Nephron (organoid): ENCODE results near the gene ELOVL5.

Experiments used
- H3K27ac Mint-ChIP-seq, 3 experiments: 2 replicates each; pipeline ENCODE4 v1.8.0; 2020; ENCODE audit warnings: mixed read lengths in 3 of 3, mild to moderate bottlenecking in 2 of 3, moderate library complexity in 1 of 3
- H3K27me3 Mint-ChIP-seq: 2 replicates; pipeline ENCODE4 v1.8.0; 2021; ENCODE audit warnings: low read depth, mild to moderate bottlenecking, moderate library complexity, mixed read lengths
- H3K36me3 Mint-ChIP-seq: 2 replicates; pipeline ENCODE4 v1.8.0; 2020; ENCODE audit warnings: low read depth, mixed read lengths
- H3K4me1 Mint-ChIP-seq: 2 replicates; pipeline ENCODE4 v1.8.0; 2020; ENCODE audit warnings: mixed read lengths
- H3K4me3 Mint-ChIP-seq, 3 experiments: 2 replicates each; pipeline ENCODE4 v1.8.0; 2020; ENCODE audit warnings: mild to moderate bottlenecking in 3 of 3, mixed read lengths in 3 of 3, moderate library complexity in 2 of 3
- H3K9me3 Mint-ChIP-seq: 2 replicates; pipeline ENCODE4 v1.8.0; 2020; ENCODE audit warnings: mixed read lengths
- TF ChIP-seq, protein P1 (sequence below), 3 experiments: fragments of 200-600 bp; sonication (generic); IDR thresholded peaks; one replicate each; pipeline ENCODE4 v1.5.0; 2021; ENCODE audit warnings: antibody characterized with exemption in 3 of 3; ENCODE audit not compliant: unreplicated experiment in 3 of 3

ELOVL5 gene

DNA sequence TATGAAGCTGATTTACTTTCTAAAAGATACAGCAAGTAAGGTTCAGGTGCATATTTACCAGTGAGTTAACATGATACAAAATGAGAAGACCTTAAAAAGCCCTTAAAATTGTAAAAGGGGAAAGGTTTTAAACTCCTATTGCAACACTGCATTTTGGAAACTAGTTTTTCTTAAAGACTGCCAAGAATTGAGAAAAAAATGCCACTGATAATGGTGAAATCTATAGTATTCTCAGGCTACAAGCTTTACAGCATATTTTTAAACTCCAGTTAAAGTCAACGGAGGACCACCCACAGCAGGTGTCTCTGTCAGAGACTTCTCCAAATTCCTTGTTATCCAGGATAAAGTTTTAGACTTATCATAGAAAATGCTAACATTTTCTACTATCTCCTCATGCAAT, 53.6 kb downstream of the ELOVL5 start:
- Mint-ChIP-seq H3K36me3 (peaks cover 22% of the 10 kb centered on the region), H3K27ac (no peak overlapping the region), H3K9me3 (no peaks in the 10 kb centered on the region), H3K4me3 (no peak overlapping the region), H3K4me1 (peaks cover 21% of the 10 kb centered on the region), H3K27me3 (no peaks in the 10 kb centered on the region)
- TF ChIP-seq, protein P1, sequence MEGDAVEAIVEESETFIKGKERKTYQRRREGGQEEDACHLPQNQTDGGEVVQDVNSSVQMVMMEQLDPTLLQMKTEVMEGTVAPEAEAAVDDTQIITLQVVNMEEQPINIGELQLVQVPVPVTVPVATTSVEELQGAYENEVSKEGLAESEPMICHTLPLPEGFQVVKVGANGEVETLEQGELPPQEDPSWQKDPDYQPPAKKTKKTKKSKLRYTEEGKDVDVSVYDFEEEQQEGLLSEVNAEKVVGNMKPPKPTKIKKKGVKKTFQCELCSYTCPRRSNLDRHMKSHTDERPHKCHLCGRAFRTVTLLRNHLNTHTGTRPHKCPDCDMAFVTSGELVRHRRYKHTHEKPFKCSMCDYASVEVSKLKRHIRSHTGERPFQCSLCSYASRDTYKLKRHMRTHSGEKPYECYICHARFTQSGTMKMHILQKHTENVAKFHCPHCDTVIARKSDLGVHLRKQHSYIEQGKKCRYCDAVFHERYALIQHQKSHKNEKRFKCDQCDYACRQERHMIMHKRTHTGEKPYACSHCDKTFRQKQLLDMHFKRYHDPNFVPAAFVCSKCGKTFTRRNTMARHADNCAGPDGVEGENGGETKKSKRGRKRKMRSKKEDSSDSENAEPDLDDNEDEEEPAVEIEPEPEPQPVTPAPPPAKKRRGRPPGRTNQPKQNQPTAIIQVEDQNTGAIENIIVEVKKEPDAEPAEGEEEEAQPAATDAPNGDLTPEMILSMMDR (IDR thresholded peaks at IDR 0.05; ENCODE audit: unreplicated experiment in 3 of 3) = no peak

DNA sequence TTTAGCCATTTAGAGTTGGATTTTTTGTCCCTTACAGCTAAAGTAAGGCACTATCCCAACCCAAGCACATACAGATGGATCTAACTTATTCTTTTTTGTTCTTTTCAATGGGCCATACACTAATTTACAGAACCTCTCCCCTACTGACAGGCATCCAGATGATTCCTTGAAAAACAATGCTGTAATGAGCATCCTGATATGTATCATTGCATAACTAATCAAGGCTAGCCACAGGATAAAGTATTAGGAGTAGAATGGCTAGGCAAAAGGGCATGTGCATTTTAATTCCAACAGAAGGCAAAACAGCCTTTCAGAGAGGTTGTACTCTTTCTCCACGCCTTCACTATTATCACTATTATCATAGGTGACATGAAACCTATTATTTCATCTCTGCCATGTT, 54.1 kb downstream of the ELOVL5 start:
- no peak overlapping the region for H3K27ac Mint-ChIP-seq
- H3K4me1 Mint-ChIP-seq = peaks cover 15% of the 10 kb centered on the region

DNA sequence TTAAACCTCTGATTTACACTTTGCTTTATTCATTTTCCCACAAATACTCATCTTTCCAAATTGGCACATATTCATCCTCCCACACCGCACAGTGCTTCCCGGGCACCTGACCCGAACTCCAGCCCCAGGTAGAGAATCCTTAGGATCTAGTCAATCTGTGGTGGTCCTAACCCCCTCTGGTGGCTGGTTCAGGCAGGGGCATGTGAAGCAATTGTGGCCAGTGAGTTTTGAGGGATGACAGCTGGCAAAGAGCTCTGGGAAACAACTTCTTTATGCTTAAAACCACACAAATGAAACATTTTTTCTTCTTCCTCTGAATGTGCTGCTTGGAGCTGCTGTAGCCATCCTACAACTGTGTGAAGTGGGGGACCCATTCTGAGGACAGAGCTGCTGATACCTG, 54.7 kb downstream of the ELOVL5 start:
- H3K27ac Mint-ChIP-seq = no peak overlapping the region
- H3K4me1 Mint-ChIP-seq = peaks cover 10% of the 10 kb centered on the region
- H3K36me3 Mint-ChIP-seq = peaks cover 32% of the 10 kb centered on the region
- no peaks in the 10 kb centered on the region for H3K27me3 Mint-ChIP-seq
- no peak overlapping the region for H3K4me3 Mint-ChIP-seq
- TF ChIP-seq, protein P1 (IDR thresholded peaks at IDR 0.05; ENCODE audit: unreplicated experiment in 3 of 3) = peak; percentile 63 to 76 (median 66)
- H3K9me3 Mint-ChIP-seq = no peaks in the 10 kb centered on the region

More for the DNA sequence above, 54.1 kb downstream of the ELOVL5 start:
- Mint-ChIP-seq H3K9me3 (no peaks in the 10 kb centered on the region), H3K36me3 (peaks cover 28% of the 10 kb centered on the region), H3K4me3 (no peak overlapping the region), H3K27me3 (no peaks in the 10 kb centered on the region)
- TF ChIP-seq, protein P1 (IDR thresholded peaks at IDR 0.05; ENCODE audit: unreplicated experiment in 3 of 3) = no peak

DNA sequence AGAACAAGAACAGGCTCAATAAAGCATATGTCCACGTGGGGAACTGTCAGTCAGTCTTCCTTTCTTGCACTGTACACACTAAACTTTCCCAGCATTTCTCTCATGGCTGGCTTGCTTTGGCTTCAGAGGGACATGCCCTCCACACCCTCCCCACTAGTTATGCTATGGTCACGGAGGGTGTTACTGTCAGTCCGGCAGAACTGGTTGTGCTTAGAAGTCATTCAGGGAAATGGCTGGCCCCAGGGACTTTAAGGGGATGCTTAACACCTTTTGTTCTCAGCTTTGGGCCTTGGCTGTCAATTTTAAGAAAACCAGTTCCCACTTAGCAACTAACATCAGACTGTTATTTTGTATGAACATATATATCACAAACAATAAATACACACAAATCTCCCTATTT, 55.1 kb downstream of the ELOVL5 start:
- Mint-ChIP-seq H3K9me3 (no peaks in the 10 kb centered on the region), H3K4me1 (peaks cover 6% of the 10 kb centered on the region), H3K4me3 (no peak overlapping the region), H3K27ac (no peak overlapping the region), H3K27me3 (no peaks in the 10 kb centered on the region), H3K36me3 (peaks cover 32% of the 10 kb centered on the region)
- TF ChIP-seq, protein P1 (IDR thresholded peaks at IDR 0.05; ENCODE audit: unreplicated experiment in 3 of 3) = no peak

DNA sequence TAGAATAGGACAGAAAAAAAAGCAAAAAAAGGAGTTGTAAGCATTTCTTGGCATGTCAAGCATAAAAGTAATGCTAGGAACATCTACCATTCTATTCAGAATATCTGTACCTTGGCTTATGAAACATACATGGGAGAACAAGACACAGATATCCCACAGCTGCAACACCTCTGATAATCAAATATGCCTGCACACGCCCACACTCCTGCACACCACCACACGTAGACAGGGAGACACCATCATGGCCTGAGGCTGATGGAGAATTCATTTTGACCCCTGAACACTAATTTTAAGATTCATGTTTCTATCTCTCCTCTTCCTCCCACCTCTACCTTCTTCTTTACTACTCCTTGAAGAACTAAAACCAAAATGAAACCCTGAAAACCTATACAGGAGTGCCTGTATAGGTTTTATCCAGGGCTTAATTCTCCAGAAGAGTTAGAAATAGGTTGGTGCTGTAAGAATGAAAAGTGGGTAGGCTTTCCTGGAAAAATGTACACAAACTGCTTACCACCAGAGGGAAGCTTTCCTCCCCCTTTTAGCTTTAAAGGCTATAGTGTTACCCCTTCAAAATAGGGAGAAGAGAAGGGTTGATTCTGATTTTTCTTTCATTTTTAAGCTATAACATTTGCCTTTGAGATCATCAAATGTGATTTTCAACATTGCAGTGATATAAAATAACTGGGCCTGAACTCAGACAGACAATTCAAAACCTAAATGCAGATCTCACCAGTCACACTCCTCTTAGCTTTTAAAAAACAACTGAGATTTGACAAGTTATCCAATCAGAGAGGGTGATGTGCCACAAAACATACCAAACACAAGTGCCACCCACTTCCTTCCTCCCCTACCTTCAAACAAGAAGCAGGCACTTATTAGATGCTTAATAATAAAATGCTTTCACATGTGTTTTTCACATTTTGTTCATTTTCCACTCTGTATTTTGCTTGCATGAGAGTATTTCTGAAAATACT, 57.9 kb downstream of the ELOVL5 start:
- Mint-ChIP-seq H3K36me3 (peaks cover 43% of the 10 kb centered on the region), H3K4me1 (peaks cover 11% of the 10 kb centered on the region), H3K4me3 (no peak overlapping the region), H3K9me3 (no peaks in the 10 kb centered on the region), H3K27ac (peak overlapping the region in 2 of 3 experiments; percentile 6 to 27), H3K27me3 (no peaks in the 10 kb centered on the region)
- TF ChIP-seq, protein P1 (IDR thresholded peaks at IDR 0.05; ENCODE audit: unreplicated experiment in 3 of 3) = no peak
